Measurements from ENCODE around the gene TGM1. TPM values are rescaled to one million over a fixed set of nuclear protein-coding genes. Genes with fewer than 3 reads are reported as not detected.
"Not testable (repeated sequence)": the region's sequence is repeated elsewhere in the genome, so short reads cannot be mapped to it uniquely, and the experiment has no call there.

The TGM1 gene
- total RNA-seq, 1 experiment from 2014 or later = 0.20 TPM

DNA sequence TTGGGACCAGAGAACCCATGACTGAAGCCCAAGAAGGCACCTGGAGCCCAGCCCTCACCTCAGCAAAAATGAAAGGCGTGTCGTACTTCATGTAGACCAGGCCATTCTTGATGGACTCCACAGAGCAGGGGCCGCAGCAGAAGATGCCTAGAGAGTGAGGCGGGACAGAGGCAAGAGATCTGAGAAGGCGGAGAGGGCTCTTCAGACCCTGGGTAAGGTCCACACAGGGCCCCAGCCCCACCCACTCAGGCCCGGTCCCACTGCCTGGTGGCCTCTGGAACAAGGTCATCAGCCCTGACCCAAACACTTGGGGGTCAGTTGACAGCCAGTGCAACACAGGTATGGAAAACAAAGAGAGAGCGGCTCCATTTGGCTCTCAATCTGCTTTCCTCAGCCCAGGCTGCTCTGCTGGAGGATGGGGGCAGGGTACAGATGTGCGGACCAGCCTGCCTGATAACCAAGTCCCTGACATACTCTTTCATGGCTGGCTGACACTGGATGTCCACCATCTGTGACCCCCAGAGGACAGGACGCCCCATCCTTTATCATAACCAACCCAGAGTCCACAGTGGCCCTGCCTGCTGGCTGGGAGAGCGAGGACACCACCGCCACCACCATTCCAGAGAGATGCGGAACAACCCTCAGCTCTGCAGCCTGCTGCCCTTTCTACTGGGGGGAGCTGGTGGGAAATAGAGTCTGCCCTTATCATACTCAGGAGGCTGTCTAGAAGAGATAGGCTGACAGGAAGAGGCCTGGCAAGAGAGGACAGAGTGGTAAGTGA is 6.9 kb downstream of the TGM1 start:
- Histone ChIP-seq H3K36me3 (no peaks in the 10 kb centered on the region), H3K27me3 (no peaks in the 10 kb centered on the region), H3K27ac (no peak overlapping the region), H3K4me3 (no peak overlapping the region), H3K9me3 (replicated peaks) (no peaks in the 10 kb centered on the region), H3K4me1 (no peaks in the 10 kb centered on the region)
- DNase-seq = no peak

GRCh38 chr14:24255438-24255837 is 7.5 kb downstream of the TGM1 start:
- no peaks in the 10 kb centered on the region for H3K36me3 ChIP-seq
- H3K27me3 ChIP-seq = peaks cover 1% of the 10 kb centered on the region; the same call in 1 of the 2 replicates
- no peak overlapping the region for H3K4me3 ChIP-seq
- H3K27ac ChIP-seq = no peak overlapping the region
- DNase-seq = no peak
- H3K9me3 ChIP-seq (replicated peaks) = no peaks in the 10 kb centered on the region
- no peaks in the 10 kb centered on the region for H3K4me1 ChIP-seq

- Histone ChIP-seq H3K4me3 (no peak overlapping the region), H3K36me3 (no peaks in the 10 kb centered on the region)
- DNase-seq = no peak
Observed at GRCh38 chr14:24254630-24255392, 8.2 kb downstream of the TGM1 start.

GRCh38 chr14:24253936-24254335 is 9.0 kb downstream of the TGM1 start:
- H3K9me3 ChIP-seq (replicated peaks) = no peaks in the 10 kb centered on the region
- no peak overlapping the region for H3K27ac ChIP-seq
- no peak for DNase-seq
- no peak overlapping the region for H3K4me3 ChIP-seq
- peaks cover 4% of the 10 kb centered on the region; the same call in 1 of the 2 replicates for H3K27me3 ChIP-seq
- H3K36me3 ChIP-seq = no peaks in the 10 kb centered on the region
- H3K4me1 ChIP-seq = no peaks in the 10 kb centered on the region

More at GRCh38 chr14:24254630-24255392, 8.2 kb downstream of the TGM1 start:
- Histone ChIP-seq H3K4me1 (no peaks in the 10 kb centered on the region), H3K27ac (no peak overlapping the region), H3K9me3 (replicated peaks) (no peaks in the 10 kb centered on the region), H3K27me3 (peaks cover 4% of the 10 kb centered on the region; the same call in 1 of the 2 replicates)

DNA sequence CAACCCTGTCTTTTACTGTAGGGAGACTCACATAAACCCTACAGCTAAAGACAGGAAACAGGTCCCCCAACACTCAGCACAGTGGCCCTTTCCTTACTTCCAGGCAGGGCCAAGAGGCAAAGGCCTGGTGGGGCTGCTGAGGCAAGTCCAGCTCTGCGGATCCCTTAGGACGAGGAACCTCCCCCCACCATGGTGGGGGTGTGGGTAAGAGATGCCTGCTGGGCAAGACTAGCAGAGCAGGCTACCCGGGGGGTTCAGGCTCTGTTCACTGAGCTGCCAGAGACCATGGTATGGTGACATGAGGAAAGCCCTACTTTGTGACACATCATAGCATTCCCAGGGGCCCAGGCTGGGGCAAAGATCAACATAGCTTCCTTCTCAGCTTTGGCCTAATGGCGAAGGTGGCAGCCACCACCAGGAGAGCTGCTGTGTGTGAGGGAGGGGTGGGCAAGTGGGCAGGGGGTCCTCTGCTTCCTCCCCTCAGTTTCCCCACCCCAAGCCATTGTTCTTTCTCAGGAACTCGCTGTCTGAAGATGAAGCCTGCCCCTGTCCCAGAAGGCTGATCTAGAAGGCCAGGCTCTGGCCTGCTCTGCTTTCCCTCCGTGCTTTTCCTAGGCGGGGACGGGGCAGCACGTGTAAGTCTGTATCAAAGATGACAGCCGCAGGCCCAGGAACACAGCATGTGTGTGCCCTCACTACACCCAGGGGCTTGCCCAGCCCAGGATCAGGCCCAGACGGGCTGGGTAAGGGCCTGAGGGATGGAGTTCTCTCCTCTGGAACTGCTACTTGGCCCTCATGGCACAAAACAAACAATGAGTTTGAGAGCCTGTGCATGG is 10.5 kb downstream of the TGM1 start:
- H3K9me3 ChIP-seq (replicated peaks) = no peaks in the 10 kb centered on the region
- no peak overlapping the region for H3K4me3 ChIP-seq
- no peaks in the 10 kb centered on the region for H3K36me3 ChIP-seq
- peaks cover 4% of the 10 kb centered on the region; the same call in 1 of the 2 replicates for H3K27me3 ChIP-seq
- no peaks in the 10 kb centered on the region for H3K4me1 ChIP-seq
- no peak overlapping the region for H3K27ac ChIP-seq
- DNase-seq = no peak

GRCh38 chr14:24251880-24252288 is 11.1 kb downstream of the TGM1 start:
- no peak overlapping the region for H3K27ac ChIP-seq
- H3K4me1 ChIP-seq = no peaks in the 10 kb centered on the region
- no peak overlapping the region for H3K4me3 ChIP-seq
- DNase-seq = no peak
- H3K36me3 ChIP-seq = no peaks in the 10 kb centered on the region
- H3K27me3 ChIP-seq = peaks cover 4% of the 10 kb centered on the region; the same call in 1 of the 2 replicates
- H3K9me3 ChIP-seq (replicated peaks) = no peaks in the 10 kb centered on the region

- no peaks in the 10 kb centered on the region for H3K9me3 ChIP-seq (replicated peaks)
- peaks cover 4% of the 10 kb centered on the region; the same call in 1 of the 2 replicates for H3K27me3 ChIP-seq
- H3K4me3 ChIP-seq = no peak overlapping the region
- no peaks in the 10 kb centered on the region for H3K36me3 ChIP-seq
- no peak overlapping the region for H3K27ac ChIP-seq
- no peak for DNase-seq
- H3K4me1 ChIP-seq = no peaks in the 10 kb centered on the region
Observed at GRCh38 chr14:24250354-24250753, 12.6 kb downstream of the TGM1 start.

GRCh38 chr14:24249230-24250021 is 13.6 kb downstream of the TGM1 start:
- H3K36me3 ChIP-seq = no peaks in the 10 kb centered on the region
- no peak overlapping the region for H3K4me3 ChIP-seq
- no peak for DNase-seq
- peaks cover 4% of the 10 kb centered on the region; the same call in 1 of the 2 replicates for H3K27me3 ChIP-seq
- no peak overlapping the region for H3K27ac ChIP-seq
- H3K4me1 ChIP-seq = no peaks in the 10 kb centered on the region
- no peaks in the 10 kb centered on the region for H3K9me3 ChIP-seq (replicated peaks)

DNA sequence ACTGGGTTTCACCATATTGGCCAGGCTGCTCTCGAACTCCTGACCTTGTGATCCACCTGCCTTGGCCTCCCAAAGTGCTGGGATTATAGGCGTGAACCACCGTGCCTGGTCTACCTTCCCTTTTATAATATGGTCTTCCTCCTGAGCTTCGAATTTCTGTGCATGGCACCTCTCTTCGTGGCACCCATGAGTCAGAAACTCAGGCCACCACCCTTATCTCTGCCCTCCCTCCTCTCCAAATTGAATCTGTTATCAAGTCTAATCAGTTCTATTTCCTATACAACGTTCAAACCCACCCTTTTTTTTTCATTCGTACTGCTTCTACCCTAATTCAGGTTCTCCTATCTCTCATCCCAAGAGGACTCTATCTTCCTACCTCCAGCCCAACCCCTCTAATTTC is 15.6 kb downstream of the TGM1 start:
- Histone ChIP-seq H3K27me3 (peaks cover 4% of the 10 kb centered on the region; the same call in 1 of the 2 replicates), H3K9me3 (replicated peaks) (no peaks in the 10 kb centered on the region), H3K4me1 (no peaks in the 10 kb centered on the region), H3K4me3 (no peak overlapping the region), H3K27ac (no peak overlapping the region), H3K36me3 (no peaks in the 10 kb centered on the region)
- no peak for DNase-seq

GRCh38 chr14:24246765-24247212 is 16.2 kb downstream of the TGM1 start:
- Histone ChIP-seq H3K9me3 (replicated peaks) (no peaks in the 10 kb centered on the region), H3K4me3 (no peak overlapping the region), H3K36me3 (no peaks in the 10 kb centered on the region), H3K27me3 (peaks cover 4% of the 10 kb centered on the region; the same call in 1 of the 2 replicates), H3K4me1 (no peaks in the 10 kb centered on the region), H3K27ac (no peak overlapping the region)
- no peak for DNase-seq

DNA sequence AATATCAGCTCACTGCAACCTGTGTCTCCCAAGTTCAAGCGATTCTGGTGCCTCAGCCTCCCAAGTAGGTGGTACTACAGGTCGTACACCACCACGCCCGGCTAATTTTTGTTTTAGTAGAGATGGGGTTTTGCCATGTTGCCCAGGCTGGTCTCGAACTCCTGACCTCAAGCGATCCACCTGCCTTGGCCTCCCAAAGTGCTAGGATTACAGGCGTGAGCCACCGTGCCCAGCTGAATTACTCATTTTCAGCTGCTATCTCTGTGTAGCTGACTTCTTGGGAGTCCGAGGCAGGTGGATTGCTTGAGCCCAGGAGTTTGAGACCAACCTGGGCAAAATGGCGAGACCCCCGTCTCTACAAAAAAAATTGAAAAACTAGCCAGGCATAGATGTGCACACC is 17.6 kb downstream of the TGM1 start:
- H3K27me3 ChIP-seq; H3K36me3 ChIP-seq; H3K9me3 ChIP-seq (replicated peaks); DNase-seq; H3K27ac ChIP-seq; H3K4me1 ChIP-seq; H3K4me3 ChIP-seq: not testable (repeated sequence)

DNA sequence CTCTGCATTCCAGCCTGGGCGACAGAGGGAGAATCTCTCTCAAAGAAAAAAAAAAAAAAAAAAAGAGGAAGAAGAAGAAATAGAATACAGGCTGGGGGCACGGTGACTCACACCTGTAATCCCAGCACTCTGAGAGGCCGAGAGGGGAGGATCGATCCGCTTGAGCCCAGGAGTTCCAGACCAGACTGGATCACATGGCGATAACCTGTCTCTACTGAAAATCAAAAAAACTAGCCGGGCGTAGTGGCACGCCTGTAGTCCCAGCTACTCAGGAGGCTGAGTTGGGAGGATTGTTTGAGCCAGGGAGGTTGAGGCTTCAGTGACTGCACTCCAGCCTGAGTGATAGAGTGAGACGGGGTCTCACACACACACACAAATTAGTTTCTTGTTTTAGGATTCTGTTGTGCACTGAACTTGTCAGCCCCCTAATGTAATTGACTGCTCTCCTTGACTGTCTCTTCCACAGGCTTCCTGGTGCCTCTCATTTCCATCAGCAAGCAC is 19.6 kb downstream of the TGM1 start:
- DNase-seq = no peak
- Histone ChIP-seq H3K4me3 (peak overlapping the region; percentile 68), H3K27ac (no peak overlapping the region; the same call in 1 of the 2 replicates), H3K27me3 (no peaks in the 10 kb centered on the region), H3K4me1 (no peaks in the 10 kb centered on the region), H3K9me3 (replicated peaks) (no peaks in the 10 kb centered on the region), H3K36me3 (peaks cover 7% of the 10 kb centered on the region; the same call in 1 of the 2 replicates)

DNA sequence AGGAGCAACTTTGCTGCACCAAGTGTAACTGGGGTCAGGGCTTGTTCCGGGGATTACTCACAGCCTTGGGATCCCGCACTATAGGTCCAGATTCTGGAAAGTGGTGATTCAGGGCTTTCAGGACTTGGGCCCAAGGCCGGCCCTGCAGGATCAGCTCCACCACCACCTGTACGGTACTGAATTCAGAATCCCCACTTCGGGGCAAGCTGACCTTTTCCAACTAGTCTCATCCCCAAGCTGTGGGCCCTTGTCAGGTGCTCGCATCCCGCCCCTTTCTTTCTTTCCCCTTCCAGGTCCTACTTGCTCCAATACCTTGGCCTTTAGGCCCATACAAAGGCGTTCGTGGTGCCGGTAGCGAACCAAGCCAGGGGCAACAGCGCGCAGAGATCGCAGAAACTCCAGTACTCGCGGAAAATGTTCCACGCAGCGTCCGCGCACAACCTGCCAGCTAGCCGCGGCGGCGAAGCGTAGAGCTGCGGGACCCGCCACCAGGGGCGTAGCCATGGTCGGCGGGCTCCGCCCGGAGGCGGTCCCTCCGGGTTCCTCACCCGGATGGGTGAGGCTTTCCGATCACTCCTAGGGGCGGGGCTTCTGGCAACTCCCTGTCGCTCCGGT is 21.0 kb downstream of the TGM1 start:
- peak; percentile 96 for DNase-seq
- Histone ChIP-seq H3K27ac (peak overlapping the region; percentile 89), H3K4me1 (no peaks in the 10 kb centered on the region)

More for the DNA sequence above, 21.0 kb downstream of the TGM1 start:
- H3K9me3 ChIP-seq (replicated peaks) = no peaks in the 10 kb centered on the region
- H3K4me3 ChIP-seq = peak overlapping the region; percentile 68
- H3K36me3 ChIP-seq = peaks cover 12% of the 10 kb centered on the region
- H3K27me3 ChIP-seq = no peaks in the 10 kb centered on the region

Data from SJCRH30 (cell line).